ENCODE measurements around the gene SPATA31E1.
"Not testable (repeated sequence)": the region's sequence is repeated elsewhere in the genome, so short reads cannot be mapped to it uniquely, and the experiment has no call there.

SPATA31E1 gene

DNA sequence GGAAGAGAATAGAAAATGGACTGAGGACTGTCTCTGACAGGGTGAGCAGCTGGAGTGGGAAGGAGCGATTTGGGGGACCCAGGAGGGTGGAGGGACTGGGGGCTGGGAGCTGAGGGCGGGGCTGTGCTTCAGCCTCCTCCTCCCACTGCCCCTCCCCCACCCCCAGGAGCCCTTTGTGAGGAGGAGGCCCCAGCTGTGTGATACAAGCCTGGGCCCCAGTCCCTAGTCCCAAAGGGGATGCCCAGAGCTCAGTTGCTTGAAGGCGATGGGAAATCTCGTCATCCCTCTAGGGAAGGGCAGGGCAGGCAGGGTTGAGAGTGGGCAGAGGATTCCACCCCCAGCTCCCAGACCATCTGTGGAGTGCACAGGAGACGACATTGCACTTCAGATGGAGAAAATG, at the start of gene SPATA31E1:
TSS of gene SPATA31E1 (plus strand) at position 251 of the 400 bp plus-strand sequence. CDS start at position 266, 15 bp downstream.
- DNase-seq, result no peak

DNA sequence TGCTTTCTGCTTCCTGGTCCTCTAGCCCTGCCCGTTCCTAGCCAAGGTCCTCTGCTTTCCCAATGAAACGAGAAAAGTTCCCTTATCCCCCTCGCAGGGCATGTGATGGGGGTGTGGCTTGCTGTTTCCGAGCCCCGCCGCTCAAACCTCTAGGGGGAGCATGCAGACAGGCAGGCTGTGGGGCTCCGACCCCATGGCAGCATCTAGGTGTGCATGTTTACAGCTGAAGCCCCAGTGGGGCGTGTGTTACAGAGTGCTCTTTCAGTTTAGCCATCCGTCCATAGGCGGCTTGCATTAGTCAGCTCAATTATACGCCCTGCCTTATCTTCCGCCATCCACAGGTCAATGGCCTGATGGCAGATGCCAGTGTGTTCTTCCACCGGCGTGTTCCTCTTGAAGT, 48.3 kb upstream of the SPATA31E1 start:
- no peak for DNase-seq

DNA sequence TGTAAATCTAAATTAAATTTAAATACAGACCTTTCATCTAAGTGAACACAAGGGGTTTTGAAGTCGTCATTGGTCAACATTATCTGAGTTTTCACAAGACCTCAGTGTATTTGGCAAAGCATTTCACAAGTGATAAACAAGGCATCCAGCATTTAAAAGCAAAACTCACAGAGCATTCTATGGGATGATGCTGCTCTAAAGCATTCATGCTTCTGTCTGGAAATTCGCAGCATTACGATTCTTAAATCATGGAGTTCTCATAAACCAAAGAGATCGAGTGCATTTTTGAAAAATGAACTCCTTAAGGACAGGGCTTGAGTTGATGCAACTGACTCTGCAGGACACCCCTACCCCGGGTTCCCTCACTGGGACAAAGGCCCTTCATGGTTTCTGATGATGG, 46.1 kb upstream of the SPATA31E1 start:
- DNase-seq, result no peak

DNA sequence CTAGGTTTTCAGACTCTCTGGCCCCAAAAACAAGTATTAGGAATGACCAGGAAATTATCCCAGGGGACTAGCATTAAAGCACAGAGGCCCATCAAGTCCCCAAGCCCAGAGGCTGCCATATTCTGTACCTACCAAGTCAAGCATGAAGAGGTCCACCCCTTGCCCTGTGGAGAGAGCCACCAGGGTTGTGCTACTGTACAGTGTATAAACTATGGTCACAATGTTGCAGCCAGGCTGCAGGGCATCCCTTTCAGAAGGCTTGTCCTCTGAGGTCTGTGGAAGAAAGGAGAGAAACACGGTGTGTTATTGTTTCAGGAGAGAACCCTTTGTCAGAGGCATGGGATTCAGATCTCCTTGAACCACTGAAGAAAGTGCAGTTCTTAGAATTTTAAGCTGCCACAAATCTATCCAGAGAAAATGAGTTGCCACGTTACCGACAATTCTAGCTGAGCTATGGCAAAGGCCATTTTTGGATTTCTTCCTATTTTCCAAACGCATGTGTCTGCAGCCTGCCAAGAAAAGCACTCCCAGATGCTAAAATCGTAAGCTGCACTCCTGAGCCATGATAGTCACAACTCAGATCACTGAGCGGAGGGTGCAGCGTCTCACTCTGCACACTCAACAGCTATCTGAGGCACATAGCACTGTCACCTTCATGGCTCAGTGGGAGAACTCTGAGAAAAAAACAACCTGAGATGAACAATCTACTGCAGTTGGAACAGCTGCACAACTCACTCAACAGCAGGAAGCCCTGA, 45.5 kb upstream of the SPATA31E1 start:
- DNase-seq, result no peak

DNA sequence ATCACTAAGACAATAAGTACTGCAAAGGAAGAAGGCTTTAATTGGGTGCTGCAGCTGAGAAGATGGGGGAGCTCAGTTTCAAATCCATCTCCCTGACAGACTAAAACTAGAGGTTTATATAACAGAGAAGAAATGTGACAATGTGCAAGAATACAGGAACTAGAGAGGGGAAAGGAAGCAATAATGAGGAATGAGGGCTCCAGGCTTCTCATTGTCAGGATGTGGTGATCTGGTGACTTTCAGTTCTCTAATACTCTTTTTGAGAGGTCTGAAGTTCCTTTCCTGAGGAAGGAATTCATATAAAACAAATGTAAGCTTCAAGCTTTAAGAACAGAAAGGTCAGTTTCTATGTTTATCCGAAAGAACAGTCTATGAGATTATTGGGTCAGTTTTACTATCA, 42.5 kb upstream of the SPATA31E1 start:
- no peak for DNase-seq

DNA sequence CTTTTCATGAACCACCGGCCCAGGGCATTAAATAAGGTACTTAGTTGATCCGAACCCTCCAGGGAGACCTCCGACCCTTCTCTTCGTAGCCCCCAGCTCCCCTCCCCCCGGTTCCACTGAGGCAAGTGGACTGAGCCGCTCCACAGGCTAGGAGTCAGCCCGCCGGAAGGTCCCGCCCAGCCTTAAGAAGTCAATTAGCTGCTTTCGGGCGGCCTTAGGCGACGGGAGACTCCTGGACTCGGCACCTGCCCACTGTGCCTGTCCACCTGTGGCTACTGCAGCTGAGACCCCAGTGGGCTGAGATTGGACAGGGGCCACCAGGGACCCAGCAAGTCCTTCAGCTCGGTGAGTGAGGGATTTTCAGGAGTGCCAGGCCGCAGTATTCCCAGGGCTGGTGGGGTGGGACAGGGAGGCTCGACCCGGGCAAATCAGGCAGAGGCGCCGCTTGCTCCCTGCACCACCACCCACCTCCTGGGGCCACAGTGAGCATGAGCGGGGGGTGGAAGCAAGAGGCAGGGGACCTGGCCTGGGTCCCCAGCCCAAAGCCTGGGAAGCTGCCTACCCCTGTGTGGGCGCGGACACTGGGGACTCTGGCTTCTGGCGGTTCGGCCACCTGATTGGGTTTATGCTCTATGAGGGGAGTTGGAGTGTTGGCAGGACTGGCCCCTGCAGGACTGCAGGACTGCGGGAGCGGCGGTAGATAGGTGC, 39.6 kb upstream of the SPATA31E1 start:
- no peak for DNase-seq

DNA sequence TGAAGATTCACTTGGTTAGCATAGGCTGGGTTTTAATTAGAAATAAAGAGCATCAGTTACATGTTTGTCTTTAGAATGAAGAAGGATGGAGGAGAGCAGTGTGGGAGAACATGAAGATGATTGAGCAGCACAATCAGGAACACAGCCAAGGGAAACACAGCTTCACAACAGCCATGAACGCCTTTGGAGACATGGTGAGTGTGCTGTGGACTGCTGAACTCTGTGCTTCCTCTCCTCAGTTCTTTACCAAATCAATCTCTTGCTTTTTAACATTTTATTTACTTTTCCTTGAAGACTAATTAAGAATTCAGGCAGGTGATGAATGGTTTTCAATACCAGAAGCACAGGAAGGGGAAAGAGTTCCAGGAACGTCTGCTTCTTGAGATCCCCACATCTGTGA, 38.2 kb upstream of the SPATA31E1 start:
- DNase-seq, result no peak

DNA sequence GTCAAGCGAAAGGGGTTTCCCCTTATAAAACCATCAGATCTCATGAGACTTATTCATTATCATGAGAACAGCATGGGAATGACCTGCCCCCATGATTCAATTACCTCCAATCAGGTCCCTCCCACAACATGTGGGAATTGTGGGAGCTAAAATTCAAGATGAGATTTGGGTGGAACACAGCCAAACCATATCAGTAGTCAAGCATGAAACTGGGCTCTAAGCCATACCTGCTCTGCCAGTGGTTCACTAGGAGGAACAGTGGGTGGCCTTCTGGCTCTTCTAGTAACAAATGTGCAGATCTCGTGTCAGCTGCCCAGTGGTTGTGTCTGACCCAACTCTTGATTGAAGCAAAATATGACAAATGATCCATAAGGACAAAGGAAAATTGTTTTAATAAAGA, 34.9 kb upstream of the SPATA31E1 start:
- not testable (repeated sequence) for DNase-seq

DNA sequence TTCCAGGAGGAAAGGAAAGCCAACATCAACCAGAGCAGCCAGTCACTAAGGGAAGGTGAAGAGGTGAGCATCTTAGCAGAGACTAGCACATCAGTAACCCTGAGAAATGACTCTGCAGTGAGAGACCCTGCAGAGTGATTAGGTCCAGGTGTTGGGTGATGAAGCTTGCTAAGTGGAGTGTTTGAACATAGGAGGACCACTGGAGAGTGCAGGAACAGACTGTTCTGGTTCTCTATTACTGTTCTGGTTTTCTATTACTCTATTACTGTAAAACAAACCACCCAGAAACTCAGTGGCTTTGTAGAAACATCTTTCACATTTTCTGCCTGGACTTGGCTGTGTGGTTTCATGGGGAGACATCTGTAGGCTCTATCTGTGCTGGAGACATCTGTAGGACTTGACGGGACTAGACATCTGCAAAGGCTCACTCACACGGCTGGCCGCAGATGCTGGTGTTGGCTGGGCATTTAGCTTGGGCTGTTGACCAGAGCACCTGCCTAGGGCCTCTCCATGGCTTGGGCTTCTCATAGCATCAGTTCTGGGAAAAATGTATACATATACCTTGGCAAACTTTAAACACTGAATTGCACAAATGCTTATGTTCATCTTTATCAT, 33.4 kb upstream of the SPATA31E1 start:
- no peak for DNase-seq

DNA sequence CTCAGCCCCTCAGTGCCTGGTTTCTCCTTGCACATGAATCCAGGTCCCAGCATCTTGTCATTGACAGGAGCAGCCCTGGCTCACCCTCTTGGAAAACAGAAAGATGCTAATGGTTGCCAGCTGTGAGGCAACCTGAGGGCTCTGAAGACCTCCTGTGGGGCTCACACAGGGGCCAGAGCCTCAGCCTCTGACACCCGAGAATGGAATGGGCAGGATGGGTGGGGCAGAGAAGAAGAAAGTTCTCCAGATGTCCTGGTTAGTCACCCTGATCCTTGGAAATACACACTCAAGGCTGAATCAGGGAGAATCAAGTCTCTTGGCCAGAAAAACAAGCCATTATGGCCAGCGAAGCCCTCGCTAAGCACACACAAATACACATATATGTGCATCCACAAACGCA, 32.3 kb upstream of the SPATA31E1 start:
- DNase-seq, result no peak

DNA sequence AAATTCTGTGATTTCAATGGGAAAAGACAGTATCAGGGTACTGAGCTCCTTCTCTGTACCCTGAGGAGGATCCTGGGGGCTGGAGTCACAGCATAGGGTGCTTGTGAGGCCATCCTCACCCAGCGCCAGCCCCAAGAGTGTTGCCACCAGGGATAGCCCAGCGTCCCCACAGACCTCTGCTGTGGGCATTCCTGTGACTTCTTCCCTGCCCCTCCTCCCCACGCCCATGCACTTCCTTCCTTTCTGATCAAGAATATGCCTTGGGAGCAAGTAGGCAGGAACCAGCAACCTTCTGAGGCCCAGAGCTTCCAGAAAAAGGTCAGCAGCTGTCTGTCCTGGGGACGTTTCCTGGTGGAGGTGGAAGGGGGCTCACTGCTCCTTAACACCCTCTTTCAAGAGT, 31.5 kb upstream of the SPATA31E1 start:
- DNase-seq, result not testable (repeated sequence)

DNA sequence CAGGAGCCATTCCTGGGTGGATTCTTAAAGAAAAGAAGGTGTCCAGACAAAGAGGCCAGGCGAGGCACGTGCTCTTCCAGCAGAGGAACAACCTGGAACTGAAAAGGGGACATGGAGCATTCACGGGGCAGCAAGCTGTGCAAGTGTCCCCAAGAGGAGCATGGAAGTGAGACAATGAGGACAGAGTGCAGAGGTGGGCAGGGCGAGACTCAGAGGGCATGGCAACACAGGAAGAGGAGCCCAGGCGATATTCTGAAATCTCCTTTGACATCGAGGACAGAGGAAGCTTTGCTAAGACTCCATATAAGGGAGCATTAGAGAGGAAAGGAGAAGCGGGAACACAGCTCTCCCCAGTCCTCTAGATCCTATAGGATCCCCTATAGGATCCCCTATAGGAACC, 29.4 kb upstream of the SPATA31E1 start:
- no peak for DNase-seq

DNA sequence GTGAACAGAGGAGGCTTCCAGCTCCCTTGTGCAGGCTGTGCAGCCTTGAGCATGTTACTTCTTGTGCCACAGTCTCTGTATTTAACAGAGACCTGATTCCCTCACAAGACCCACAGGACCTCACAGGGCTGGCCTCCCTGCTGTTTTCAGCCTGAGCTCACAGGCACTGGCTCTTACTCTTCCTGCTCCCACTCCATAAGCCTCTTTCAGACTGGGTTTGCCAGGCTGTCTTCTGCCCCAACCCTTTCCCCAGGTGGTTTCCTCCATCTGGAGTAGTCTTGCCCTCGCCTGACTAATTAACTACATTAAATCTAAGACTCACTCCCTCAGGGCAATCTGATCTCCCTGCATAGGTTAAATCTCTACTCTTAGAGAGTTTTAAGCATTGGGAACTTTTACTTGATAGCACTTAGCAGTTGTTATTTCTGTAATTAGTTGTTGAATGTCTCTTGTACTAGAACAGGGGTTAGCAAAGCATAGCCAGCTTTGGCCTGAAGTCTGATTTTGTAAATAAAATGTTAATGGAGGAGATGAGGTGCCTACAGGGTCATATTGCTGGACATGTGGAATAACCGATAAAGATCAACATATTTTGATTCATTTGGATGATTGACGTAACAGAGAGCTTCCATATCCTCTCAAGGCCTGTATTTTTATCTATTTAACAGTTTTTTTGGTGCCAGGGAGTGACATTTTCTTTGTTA, 28.6 kb upstream of the SPATA31E1 start:
- no peak for DNase-seq

DNA sequence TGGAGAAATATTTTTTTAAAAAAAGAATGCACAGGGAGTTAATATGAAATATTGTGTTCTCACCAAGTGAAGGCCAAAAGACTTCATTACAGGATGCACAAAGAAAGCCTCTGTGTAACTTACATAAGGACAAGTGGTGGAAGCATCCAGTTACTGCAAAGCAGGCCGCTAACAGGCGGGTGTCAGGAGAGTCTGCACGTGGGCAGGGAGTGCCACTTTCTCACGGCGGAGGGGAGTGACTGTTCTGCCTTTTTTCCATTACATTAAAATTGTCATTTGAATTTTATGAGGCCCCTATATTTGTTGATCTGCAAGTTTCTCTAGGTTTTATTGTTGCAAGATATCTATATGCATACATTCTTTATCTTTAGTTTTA, 28.1 kb upstream of the SPATA31E1 start:
- no peak for DNase-seq

DNA sequence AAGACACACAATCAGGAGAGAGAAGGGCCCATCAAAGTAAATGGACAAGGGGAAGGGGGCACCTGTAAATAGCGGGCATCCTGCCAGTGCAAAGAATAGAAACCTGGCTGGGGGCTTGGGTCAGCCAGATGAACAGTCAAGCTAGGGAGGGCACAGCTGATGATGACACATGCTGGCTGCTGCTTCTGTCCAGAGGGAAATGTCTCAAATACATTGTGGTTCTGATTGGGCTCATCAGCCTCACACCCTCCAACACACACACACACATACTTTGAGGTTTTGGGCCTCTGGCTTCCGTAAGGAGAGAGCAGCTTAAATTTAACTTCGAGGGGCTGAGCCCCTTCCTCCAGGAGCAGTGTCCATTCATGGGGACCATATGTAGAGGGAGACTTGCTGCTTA, 27.6 kb upstream of the SPATA31E1 start:
- no peak for DNase-seq

DNA sequence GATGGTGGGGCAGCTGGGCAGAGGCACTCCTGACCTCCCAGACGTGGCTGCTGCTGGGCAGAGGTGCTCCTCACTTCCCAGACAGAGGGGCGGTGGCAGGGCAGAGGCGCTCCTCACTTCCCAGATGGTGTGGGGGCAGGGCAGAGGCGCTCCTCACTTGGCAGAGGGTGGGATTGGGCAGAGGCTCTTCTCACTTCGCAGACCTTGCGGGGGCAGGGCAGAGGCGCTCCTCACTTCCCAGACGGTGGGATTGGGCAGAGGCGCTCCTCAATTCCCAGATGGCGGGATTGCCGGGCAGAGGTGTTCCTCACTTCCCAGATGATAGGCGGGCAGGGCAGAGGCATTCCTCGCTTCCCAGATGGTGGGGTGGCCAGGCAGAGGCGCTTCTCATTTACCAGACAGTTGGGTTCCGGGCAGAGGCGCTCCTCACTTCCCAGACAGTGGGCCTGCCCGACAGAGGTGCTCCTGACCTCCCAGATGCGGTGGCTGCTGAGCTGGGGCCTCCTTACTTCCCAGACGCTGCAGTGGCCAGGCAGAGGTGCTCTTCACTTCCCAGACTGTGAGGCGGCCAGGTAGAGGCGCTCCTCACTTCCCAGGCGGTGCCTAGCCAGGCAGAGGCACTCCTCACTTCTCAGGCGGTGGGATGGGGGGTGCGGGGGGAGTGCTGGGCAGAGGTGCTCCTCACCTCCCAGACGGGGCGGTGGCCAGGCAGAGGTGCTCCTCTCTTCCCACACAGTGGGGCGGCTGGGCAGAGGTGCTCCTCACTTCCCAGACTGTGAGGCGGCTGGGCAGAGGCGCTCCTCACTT, 25.3 kb upstream of the SPATA31E1 start:
- DNase-seq, result no peak

DNA sequence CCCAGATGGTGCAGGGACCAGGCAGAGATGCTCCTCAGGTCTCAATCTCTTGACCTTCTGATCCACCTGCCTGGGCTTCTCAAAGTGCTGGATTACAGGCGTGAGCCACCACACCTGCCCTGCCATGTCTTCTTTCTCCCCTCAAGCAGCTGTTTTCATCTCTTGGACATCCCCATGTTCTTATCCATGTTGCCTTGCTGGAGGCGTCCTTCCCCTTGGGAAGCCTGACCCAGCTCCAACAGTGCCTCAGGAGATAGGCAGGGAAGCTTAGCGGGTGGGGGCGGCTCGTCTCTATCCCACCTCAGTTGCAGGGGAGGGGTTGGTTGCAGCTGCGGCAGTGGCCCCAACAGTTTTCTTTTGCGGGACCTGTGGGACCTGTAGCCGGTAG, 24.7 kb upstream of the SPATA31E1 start:
- DNase-seq, result no peak

DNA sequence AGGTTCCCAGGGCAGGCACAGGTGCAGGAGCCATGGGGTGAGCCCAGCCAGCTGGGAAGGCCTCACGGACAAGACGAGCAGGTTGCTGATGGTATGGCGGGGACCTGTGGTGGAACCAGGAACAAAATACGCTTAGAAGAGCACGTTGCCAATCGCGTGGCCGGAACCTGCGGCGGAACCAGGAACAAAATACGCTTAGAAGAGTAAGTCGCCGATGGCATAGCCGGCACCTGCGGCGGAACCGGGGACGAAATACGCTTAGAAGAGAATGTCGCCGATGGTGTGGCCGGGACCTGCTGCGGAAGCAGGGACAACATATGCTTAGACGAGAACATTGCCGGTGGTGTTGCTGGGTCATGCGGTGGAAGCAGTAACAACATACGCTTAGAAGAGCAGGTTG, 23.5 kb upstream of the SPATA31E1 start:
- no peak for DNase-seq

DNA sequence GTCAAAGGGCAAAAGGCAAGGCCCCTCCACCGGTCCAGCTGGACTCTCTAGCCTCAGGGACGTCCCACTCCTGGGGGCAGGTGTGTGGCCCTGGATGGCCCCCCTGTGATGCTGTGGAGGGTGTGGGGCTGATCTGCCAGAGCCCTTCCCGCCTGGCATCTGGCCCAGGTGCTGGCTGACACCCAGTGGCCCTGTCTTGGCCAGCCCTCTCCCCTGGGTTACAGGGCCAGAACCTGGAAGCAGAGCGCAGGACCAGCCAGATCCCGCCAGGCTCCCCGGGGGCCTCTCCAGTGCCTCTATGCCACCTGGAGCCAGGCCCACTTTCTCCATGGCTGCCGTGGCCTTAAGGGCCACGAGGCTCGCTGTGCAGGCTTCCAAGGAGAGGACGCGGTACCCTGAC, 22.9 kb upstream of the SPATA31E1 start:
- no peak for DNase-seq

DNA sequence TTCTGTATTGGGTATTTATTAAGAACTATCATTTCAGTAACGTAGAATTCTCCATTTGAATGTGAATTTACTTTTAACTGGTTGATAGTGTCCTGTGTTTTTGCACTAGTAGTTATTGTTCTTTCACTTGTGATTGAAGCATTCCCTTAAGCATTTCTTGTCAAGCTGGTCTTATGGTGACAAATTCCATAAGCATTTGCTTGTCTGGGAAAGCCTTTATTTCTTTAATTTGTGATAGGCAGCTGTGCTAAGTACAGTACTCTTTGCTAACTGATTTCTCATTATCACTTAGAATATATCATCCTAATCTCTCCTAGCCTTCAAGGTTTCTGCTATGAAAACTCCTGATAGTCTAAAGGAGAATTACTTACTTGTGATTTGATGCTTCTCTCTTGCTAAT, 21.3 kb upstream of the SPATA31E1 start:
- DNase-seq, result no peak

DNA sequence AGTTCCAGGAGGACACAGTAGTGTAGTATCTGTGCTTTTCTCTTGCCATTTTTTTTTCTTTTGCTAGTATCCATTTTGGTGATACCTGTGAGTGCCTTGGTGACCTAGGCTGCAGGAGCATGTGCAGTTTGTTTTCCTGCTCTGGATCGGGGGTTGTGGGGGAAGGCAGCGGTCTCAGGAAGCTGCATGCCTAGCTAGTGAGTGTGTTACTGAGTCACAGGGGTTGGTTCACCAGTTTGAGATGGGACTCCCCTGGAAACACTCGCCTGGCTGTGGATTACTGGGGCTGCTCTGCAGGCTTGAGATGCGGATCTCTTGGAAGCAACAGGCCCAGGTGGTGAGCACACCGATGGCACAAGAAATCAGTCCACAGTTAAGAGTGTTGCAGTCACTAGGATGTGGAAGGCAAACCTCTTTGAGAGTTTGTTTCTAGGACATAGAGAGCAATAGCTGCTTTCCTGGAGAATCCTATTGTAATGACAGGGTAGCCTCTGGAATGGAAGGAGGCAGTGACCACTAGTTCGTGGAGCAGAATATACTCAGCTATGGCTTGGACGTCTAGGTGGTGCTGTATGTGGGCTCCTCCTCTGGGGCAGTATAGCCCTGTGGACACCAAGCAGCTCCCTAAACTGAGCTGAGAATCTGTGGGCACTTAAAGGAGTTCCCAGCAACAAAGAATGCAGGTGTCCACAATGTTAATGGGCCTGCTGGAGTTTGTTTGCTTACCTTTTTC, 20.0 kb upstream of the SPATA31E1 start:
- no peak for DNase-seq

DNA sequence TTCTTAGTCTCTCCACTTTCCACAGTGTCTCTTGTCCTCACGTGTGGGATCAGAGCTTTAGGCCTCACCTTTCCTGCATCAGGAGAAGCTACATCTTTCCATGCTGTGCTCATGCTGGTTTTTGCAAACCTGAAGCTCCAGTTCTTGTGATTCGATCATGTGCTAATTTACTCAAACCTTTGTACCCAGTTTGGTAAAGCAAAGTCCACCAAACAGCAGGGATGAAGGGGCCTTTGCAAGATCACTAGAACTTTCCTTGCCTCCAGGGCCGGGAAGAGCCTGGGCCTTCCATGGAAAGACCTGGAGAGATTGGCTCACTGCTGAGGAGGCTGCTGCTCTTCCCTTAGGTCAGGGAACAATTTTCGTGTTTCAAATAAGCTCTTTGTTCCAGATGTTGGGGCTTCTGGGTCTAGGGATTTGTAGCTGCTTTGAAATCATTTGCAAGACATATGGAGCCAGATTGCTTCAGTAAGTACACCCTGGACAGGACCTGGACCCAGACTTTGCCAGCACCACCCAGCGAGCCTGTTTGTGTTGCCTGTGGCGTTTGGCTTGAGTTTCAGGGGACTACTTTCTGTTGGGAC, 18.7 kb upstream of the SPATA31E1 start:
- DNase-seq, result no peak
